PC-9 (cell line): Measurements from ENCODE around the gene CLCN2.

Experiments used
- EZH2 ChIP-seq: fragments of 200-600 bp; sonication (generic); IDR thresholded peaks from 2 replicates; pipeline ENCODE4 v1.8.0; 2017; ENCODE audit warnings: antibody characterized with exemption, low read depth
- TF ChIP-seq, protein P1 (sequence below): fragments of 200-600 bp; sonication (generic); conservative IDR thresholded peaks from 2 replicates; pipeline ENCODE4 v1.6.1; 2017; ENCODE audit warnings: mixed run types, antibody characterized with exemption, mild to moderate bottlenecking, moderate library complexity

DNA sequence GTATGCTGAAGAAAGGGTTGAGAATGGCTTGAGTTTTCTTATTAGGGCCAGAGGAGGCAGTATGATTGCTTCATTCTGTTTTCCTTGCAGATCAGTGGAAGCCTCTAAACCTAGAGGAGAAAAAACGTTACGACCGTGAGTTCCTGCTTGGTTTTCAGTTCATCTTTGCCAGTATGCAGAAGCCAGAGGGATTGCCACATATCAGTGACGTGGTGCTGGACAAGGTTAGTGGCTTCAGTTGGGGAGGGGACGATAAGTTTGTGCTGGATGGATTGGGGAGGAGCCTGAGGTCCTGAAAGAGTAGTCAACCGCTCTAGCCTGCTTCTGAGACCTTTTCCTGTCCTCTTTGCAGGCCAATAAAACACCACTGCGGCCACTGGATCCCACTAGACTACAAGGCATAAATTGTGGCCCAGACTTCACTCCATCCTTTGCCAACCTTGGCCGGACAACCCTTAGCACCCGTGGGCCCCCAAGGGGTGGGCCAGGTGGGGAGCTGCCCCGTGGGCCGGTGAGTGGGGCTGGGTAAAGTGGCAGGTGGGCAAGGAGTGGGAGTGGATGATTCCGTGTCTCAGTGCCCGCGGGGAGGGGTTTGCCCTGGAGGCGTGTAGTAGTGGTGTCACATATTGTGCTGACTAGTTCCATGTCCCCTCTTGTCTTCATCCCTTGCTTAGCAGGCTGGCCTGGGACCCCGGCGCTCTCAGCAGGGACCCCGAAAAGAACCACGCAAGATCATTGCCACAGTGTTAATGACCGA is 38.5 kb downstream of the CLCN2 start:
- TF ChIP-seq, protein P1, sequence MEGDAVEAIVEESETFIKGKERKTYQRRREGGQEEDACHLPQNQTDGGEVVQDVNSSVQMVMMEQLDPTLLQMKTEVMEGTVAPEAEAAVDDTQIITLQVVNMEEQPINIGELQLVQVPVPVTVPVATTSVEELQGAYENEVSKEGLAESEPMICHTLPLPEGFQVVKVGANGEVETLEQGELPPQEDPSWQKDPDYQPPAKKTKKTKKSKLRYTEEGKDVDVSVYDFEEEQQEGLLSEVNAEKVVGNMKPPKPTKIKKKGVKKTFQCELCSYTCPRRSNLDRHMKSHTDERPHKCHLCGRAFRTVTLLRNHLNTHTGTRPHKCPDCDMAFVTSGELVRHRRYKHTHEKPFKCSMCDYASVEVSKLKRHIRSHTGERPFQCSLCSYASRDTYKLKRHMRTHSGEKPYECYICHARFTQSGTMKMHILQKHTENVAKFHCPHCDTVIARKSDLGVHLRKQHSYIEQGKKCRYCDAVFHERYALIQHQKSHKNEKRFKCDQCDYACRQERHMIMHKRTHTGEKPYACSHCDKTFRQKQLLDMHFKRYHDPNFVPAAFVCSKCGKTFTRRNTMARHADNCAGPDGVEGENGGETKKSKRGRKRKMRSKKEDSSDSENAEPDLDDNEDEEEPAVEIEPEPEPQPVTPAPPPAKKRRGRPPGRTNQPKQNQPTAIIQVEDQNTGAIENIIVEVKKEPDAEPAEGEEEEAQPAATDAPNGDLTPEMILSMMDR: no peak
- no peak for TF ChIP-seq EZH2
